Cardiac muscle cell (in vitro differentiated cells and primary cell): ENCODE measurements around the gene EHD4. TPM values are rescaled to one million over a fixed set of nuclear protein-coding genes. Genes with fewer than 3 reads are reported as not detected.

ENCODE experiments used
- DNase-seq, 2 donors: peaks; one replicate each; pipeline versions ENCODE4 v3.0.0 to v3.0.0-alpha.2; 2010 to 2017; ENCODE audit warnings: low read depth in 1 of 2, low spot score in 1 of 2
- H3K27ac ChIP-seq: fragments of 200-600 bp; sonication (generic); 2 replicates; pipeline ENCODE4 v1.5.1; 2016
- H3K27me3 ChIP-seq: fragments of 200-600 bp; sonication (generic); 2 replicates; pipeline ENCODE4 v1.6.0; 2016; ENCODE audit warnings: control low read depth
- H3K36me3 ChIP-seq: fragments of 200-600 bp; sonication (generic); 2 replicates; pipeline ENCODE4 v1.5.1; 2016; ENCODE audit warnings: control low read depth
- H3K4me1 ChIP-seq: fragments of 200-600 bp; sonication (generic); 2 replicates; pipeline ENCODE4 v1.8.1; 2017; ENCODE audit warnings: low read depth, mild to moderate bottlenecking, mixed run types
- H3K4me3 ChIP-seq: fragments of 200-600 bp; sonication (generic); 2 replicates; pipeline ENCODE4 v1.5.1; 2016; ENCODE audit warnings: mild to moderate bottlenecking
- H3K9me3 ChIP-seq: fragments of 200-600 bp; sonication (generic); 2 replicates; pipeline ENCODE4 v1.5.1; 2017; ENCODE audit warnings: low read depth, mild to moderate bottlenecking, control low read depth
- polyA plus RNA-seq: library from polyadenylated mRNA; unstranded; fragments of >200 nt; fragmentation: Nextera tagmentation; extraction: Ambion mirVana; gene quantifications from 2 replicates; pipeline ENCODE4 v1.2.1, GENCODE V29; 2016
- total RNA-seq: library from RNA; depleted of rRNA; stranded (reverse); fragments of >200 nt; gene quantifications from 2 replicates; pipeline ENCODE4 v1.2.3, GENCODE V29; 2016
- TF ChIP-seq, protein P1 (sequence below): IDR thresholded peaks from 2 replicates; pipeline ENCODE4 v1.5.1; 2012; ENCODE audit warnings: low read depth, mild to moderate bottlenecking, low read length

EHD4 gene
- total and polyA plus RNA-seq, 2 experiments from 2014 or later: 47.4 to 56.4 TPM

GRCh38 chr15:41922353-41922752 lies 50.0 kb downstream of the EHD4 start:
- TF ChIP-seq, protein P1, sequence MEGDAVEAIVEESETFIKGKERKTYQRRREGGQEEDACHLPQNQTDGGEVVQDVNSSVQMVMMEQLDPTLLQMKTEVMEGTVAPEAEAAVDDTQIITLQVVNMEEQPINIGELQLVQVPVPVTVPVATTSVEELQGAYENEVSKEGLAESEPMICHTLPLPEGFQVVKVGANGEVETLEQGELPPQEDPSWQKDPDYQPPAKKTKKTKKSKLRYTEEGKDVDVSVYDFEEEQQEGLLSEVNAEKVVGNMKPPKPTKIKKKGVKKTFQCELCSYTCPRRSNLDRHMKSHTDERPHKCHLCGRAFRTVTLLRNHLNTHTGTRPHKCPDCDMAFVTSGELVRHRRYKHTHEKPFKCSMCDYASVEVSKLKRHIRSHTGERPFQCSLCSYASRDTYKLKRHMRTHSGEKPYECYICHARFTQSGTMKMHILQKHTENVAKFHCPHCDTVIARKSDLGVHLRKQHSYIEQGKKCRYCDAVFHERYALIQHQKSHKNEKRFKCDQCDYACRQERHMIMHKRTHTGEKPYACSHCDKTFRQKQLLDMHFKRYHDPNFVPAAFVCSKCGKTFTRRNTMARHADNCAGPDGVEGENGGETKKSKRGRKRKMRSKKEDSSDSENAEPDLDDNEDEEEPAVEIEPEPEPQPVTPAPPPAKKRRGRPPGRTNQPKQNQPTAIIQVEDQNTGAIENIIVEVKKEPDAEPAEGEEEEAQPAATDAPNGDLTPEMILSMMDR: no peak
- DNase-seq: no peak
- Histone ChIP-seq H3K36me3 (no peaks in the 10 kb centered on the region), H3K27me3 (no peaks in the 10 kb centered on the region), H3K27ac (peak overlapping the region; percentile 90), H3K4me3 (no peak overlapping the region), H3K4me1 (peaks cover 66% of the 10 kb centered on the region), H3K9me3 (no peaks in the 10 kb centered on the region)

- H3K9me3 ChIP-seq: no peaks in the 10 kb centered on the region
- H3K4me1 ChIP-seq: peaks cover 71% of the 10 kb centered on the region
- DNase-seq: no peak
- H3K4me3 ChIP-seq: no peak overlapping the region
- no peaks in the 10 kb centered on the region for H3K27me3 ChIP-seq
- TF ChIP-seq, protein P1: no peak
- H3K27ac ChIP-seq: peak overlapping the region; percentile 90
- no peaks in the 10 kb centered on the region for H3K36me3 ChIP-seq
Observed at GRCh38 chr15:41921639-41922038, 50.7 kb downstream of the EHD4 start.

GRCh38 chr15:41921167-41921566 lies 51.2 kb downstream of the EHD4 start:
- Histone ChIP-seq H3K4me1 (peaks cover 75% of the 10 kb centered on the region), H3K27me3 (no peaks in the 10 kb centered on the region), H3K4me3 (no peak overlapping the region), H3K27ac (peak overlapping the region; percentile 90), H3K36me3 (no peaks in the 10 kb centered on the region), H3K9me3 (no peaks in the 10 kb centered on the region)
- TF ChIP-seq, protein P1: no peak
- peak in 1 of 2 donors; percentile 59 for DNase-seq

DNA sequence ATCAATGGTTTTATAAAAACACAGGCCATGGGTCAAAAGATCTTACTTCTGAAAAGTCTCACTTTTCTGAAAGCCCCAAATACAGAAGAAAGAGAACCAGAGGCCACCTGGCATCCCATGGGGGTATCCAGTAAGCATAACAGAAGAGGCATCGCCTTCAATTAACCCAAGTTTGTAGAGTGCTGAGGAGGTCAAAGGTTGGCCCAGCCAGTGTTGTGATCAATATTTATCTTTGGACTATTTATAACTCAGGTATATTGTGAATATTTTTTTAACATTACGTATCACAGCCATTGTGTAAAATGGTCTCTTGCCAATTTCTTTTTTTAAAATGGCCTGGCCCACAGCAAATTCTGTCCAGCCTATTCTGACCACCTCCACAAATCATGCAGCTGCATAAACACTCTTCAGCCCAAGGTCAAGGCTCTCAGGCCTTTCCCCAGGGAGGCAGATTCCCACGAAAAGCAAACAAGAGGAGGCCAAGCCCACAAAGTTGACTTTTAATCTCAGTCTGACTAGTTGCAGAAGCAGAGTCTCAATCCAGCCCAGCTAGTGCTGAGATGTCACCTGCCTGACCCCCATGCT lies 52.3 kb downstream of the EHD4 start:
- H3K4me3 ChIP-seq: no peak overlapping the region
- peak in 1 of 2 donors; percentile 69 for DNase-seq
- H3K9me3 ChIP-seq: no peaks in the 10 kb centered on the region
- H3K36me3 ChIP-seq: no peaks in the 10 kb centered on the region
- TF ChIP-seq, protein P1: no peak
- no peaks in the 10 kb centered on the region for H3K27me3 ChIP-seq
- H3K27ac ChIP-seq: peak overlapping the region; percentile 90
- H3K4me1 ChIP-seq: peaks cover 80% of the 10 kb centered on the region

DNA sequence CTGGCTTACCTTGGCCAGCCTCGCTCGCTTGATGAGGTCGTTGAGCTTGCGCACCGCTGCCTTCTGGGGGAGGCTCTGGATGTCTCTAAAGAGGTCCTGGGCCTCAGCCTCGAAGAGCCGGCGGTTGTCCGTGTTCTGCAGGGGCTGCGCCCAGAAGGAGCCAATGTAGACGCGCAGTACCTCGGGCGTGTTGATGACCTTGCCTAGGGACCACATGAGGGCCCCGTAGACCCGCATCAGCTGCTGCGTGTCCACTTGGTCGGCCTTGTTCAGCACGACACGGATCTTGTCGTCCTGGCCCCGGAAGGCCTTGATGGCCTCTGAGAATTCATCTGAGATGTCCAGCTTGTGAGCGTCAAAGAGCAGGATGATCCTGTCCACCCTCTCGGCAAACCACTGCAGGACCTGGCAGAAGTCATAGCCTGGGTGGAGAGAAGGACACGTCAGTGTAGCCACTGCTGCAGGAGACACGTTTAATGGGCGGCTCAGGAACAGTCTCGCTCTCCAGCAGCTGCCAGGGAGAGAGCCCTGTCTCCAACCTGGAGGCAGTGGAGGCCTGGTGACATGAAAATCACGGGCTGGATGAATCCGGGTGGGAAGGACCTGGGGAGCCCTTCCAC lies 53.0 kb downstream of the EHD4 start:
- Histone ChIP-seq H3K36me3 (no peaks in the 10 kb centered on the region), H3K27me3 (no peaks in the 10 kb centered on the region), H3K9me3 (no peaks in the 10 kb centered on the region), H3K4me3 (no peak overlapping the region), H3K4me1 (peaks cover 84% of the 10 kb centered on the region), H3K27ac (peak overlapping the region; percentile 90)
- no peak for DNase-seq
- TF ChIP-seq, protein P1: no peak
